A673 (cell line): Measurements from ENCODE around the gene UBTD1. TPM values are rescaled to one million over a fixed set of nuclear protein-coding genes. Genes with fewer than 3 reads are reported as not detected.

Source experiments
- BruUV-seq: library from RNA; stranded (reverse); fragments of 400-500 nt; replicated peaks from 2 replicates; lab custom pipeline; 2021; lab: Mats Ljungman, UMichigan
- CTCF ChIA-PET: fragments of 300-600 bp; sonication (Branson Sonifier 250); formaldehyde crosslinking; loops from one replicate; lab custom pipeline; 2022; ENCODE audit warnings: antibody characterized with exemption; lab: Charles Lee
- POLR2A ChIA-PET: fragments of 300-600 bp; sonication (Branson Sonifier 250); formaldehyde crosslinking; loops from one replicate; lab custom pipeline; 2022; ENCODE audit warnings: antibody characterized with exemption; ENCODE audit not compliant: low non-redundant PET; lab: Charles Lee
- DNase-seq: peaks from one replicate; pipeline ENCODE4 v3.0.0-alpha.2; 2015; ENCODE audit warnings: low spot score
- H3K27ac ChIP-seq: fragments of 200-600 bp; sonication (generic); 2 replicates; pipeline ENCODE4 v1.5.1; 2016; ENCODE audit warnings: mixed run types, low read depth, mild to moderate bottlenecking, mixed read lengths, antibody characterized with exemption, low read length; ENCODE audit not compliant: poor library complexity, severe bottlenecking
- H3K27me3 ChIP-seq: fragments of 200-600 bp; sonication (generic); replicated peaks from 2 replicates; pipeline ENCODE4 v1.6.1; 2017; ENCODE audit warnings: mixed run types, low read depth, mild to moderate bottlenecking, mixed read lengths, antibody characterized with exemption, low read length; ENCODE audit not compliant: insufficient read depth, poor library complexity
- H3K36me3 ChIP-seq: fragments of 200-600 bp; sonication (generic); 2 replicates; pipeline ENCODE4 v1.6.1; 2016; ENCODE audit warnings: mixed run types, mild to moderate bottlenecking, mixed read lengths, antibody characterized with exemption, low read length; ENCODE audit not compliant: insufficient read depth, poor library complexity, severe bottlenecking
- H3K4me1 ChIP-seq: fragments of 200-600 bp; sonication (generic); 2 replicates; pipeline ENCODE4 v1.6.1; 2017; ENCODE audit warnings: mixed run types, mild to moderate bottlenecking, mixed read lengths, antibody characterized with exemption, low read length; ENCODE audit not compliant: insufficient read depth, poor library complexity, severe bottlenecking
- H3K4me3 ChIP-seq: fragments of 200-600 bp; sonication (generic); 2 replicates; pipeline ENCODE4 v1.5.1; 2016; ENCODE audit warnings: low read depth, mixed run types, mild to moderate bottlenecking, mixed read lengths, low read length; ENCODE audit not compliant: poor library complexity, severe bottlenecking
- H3K9me3 ChIP-seq: fragments of 200-600 bp; sonication (generic); 2 replicates; pipeline ENCODE4 v1.6.1; 2016; ENCODE audit warnings: mixed run types, low read depth, mild to moderate bottlenecking, mixed read lengths, antibody characterized with exemption, low read length; ENCODE audit not compliant: poor library complexity, severe bottlenecking
- CTCF ChIP-seq: fragments of 300-800, 200-600 bp; sonication (generic); conservative IDR thresholded peaks from 2 replicates; pipeline ENCODE4 v1.5.1; 2017; ENCODE audit warnings: low read depth, mild to moderate bottlenecking, antibody characterized with exemption, low read length, moderate library complexity, mixed read lengths
- EZH2 ChIP-seq: fragments of 200-600 bp; sonication (generic); IDR thresholded peaks from 2 replicates; pipeline ENCODE4 v1.6.1; 2017; ENCODE audit warnings: borderline replicate concordance, low read depth, mild to moderate bottlenecking, mixed read lengths, antibody characterized with exemption, low read length; ENCODE audit not compliant: poor library complexity, severe bottlenecking
- intact Hi-C: fragments of 100-400 bp; cut with micrococcal nuclease; formaldehyde crosslinking; loops from one replicate; pipeline ENCODE4 v1.10.0; 2022; ENCODE audit not compliant: unreplicated experiment
- total RNA-seq: library from RNA; stranded (reverse); gene quantifications from 2 replicates; pipeline ENCODE4 v1.2.3, GENCODE V29; 2021

UBTD1 gene
- total RNA-seq, 1 experiment from 2014 or later, result 3.1 TPM

GRCh38 chr10:97514344-97514743, 15.6 kb downstream of the UBTD1 start:
- BruUV-seq, result no TSS peak
- no peaks in the 10 kb centered on the region for H3K9me3 ChIP-seq
- POLR2A ChIA-PET, result no interaction called here
- H3K36me3 ChIP-seq, result no peaks in the 10 kb centered on the region
- no peaks in the 10 kb centered on the region for H3K27me3 ChIP-seq
- H3K4me1 ChIP-seq, result peaks cover 10% of the 10 kb centered on the region
- no peak overlapping the region for H3K4me3 ChIP-seq
- intact Hi-C loops, result no loop called here
- CTCF ChIA-PET, result no interaction called here
- H3K27ac ChIP-seq, result no peak overlapping the region
- no peak for TF ChIP-seq EZH2
- no peak for TF ChIP-seq CTCF
- DNase-seq, result no peak

- no peak overlapping the region for H3K27ac ChIP-seq
- intact Hi-C loops, result no loop called here
- H3K4me3 ChIP-seq, result no peak overlapping the region
- ChIA-PET POLR2A (no interaction called here), CTCF (no interaction called here)
- no peaks in the 10 kb centered on the region for H3K36me3 ChIP-seq
- H3K9me3 ChIP-seq, result no peaks in the 10 kb centered on the region
- BruUV-seq, result no TSS peak
- H3K27me3 ChIP-seq, result no peaks in the 10 kb centered on the region
- TF ChIP-seq CTCF, result no peak
- TF ChIP-seq EZH2, result no peak
- H3K4me1 ChIP-seq, result peaks cover 12% of the 10 kb centered on the region
- no peak for DNase-seq
These were observed 16.7 kb downstream of the UBTD1 start for GRCh38 chr10:97515271-97515978.

GRCh38 chr10:97517096-97517750, 18.5 kb downstream of the UBTD1 start:
- Histone ChIP-seq H3K9me3 (no peaks in the 10 kb centered on the region), H3K27ac (no peak overlapping the region), H3K4me1 (peaks cover 12% of the 10 kb centered on the region), H3K36me3 (no peaks in the 10 kb centered on the region), H3K4me3 (no peak overlapping the region), H3K27me3 (no peaks in the 10 kb centered on the region)
- intact Hi-C loops, result no loop called here
- no peak for DNase-seq
- TF ChIP-seq CTCF, result no peak
- no peak for TF ChIP-seq EZH2
- CTCF ChIA-PET, result no interaction called here
- BruUV-seq, result no TSS peak
- POLR2A ChIA-PET, result no interaction called here
